Left lung (tissue), 10 donors: ENCODE measurements around the gene LPCAT3. TPM values are rescaled to one million over a fixed set of nuclear protein-coding genes. Genes with fewer than 3 reads are reported as not detected.

ENCODE experiments used
- ATAC-seq: fragments of 200-7000 bp; cut with Tn5 transposase; one replicate; pipeline ENCODE4 v1.9.1; 2020; ENCODE audit warnings: moderate library complexity
- DNase-seq, 4 donors: peaks; one replicate each; pipeline ENCODE4 v3.0.0-alpha.2; 2013 to 2020
- H3K27ac ChIP-seq, 2 donors: fragments of 200-600 bp; sonication (generic) in 1 of 2; one replicate each; pipeline versions ENCODE4 v1.5.0 to v1.8.0; 2020 to 2021
- H3K27me3 ChIP-seq, 2 donors: fragments of 200-600 bp; sonication (generic) in 1 of 2; one replicate each; pipeline versions ENCODE4 v1.5.0 to v1.8.0; 2020 to 2021
- H3K36me3 ChIP-seq, 2 donors: fragments of 200-600 bp; sonication (generic) in 1 of 2; one replicate each; pipeline versions ENCODE4 v1.5.0 to v1.8.0; 2020 to 2021
- H3K4me1 ChIP-seq, 2 donors: fragments of 200-600 bp; one replicate each; pipeline ENCODE4 v1.8.0; 2021
- H3K4me3 ChIP-seq, 2 donors: fragments of 200-600 bp; sonication (generic) in 1 of 2; one replicate each; pipeline versions ENCODE4 v1.5.0 to v1.8.0; 2020 to 2021; ENCODE audit warnings: mild to moderate bottlenecking in 1 of 2
- H3K9me3 ChIP-seq, 2 donors: fragments of 200-600 bp; sonication (generic) in 1 of 2; one replicate each; pipeline versions ENCODE4 v1.5.0 to v1.8.0; 2020 to 2021
- intact Hi-C, 2 donors: fragments of 100-400 bp; cut with DNase I; formaldehyde crosslinking; loops; one replicate each; pipeline versions ENCODE4 v1.11.2 to v1.14.2; 2022
- polyA plus RNA-seq, 6 donors: library from polyadenylated mRNA; unstranded; fragments of 120-200 nt; gene quantifications; one replicate each; pipeline ENCODE4 v1.2.1, GENCODE V29; 2013; ENCODE audit not compliant: insufficient read length in 6 of 6
- total RNA-seq, 2 donors: library from RNA; stranded (reverse); fragmentation: NEBNext Ultra II Directional; extraction: Animal tissue kit (Norgen Biotek cat#: 25700); gene quantifications; one replicate each; pipeline ENCODE4 v1.2.1, GENCODE V29; 2021
- TF ChIP-seq, protein P1 (sequence below), 2 donors: fragments of 200-600 bp; sonication (generic) in 1 of 2; IDR thresholded peaks; one replicate each; pipeline versions ENCODE4 v1.5.0 to v1.8.0; 2021; ENCODE audit warnings: antibody characterized with exemption in 2 of 2
- donor health status: DM: no; HTN: yes; CAD: no.
- donor health status: DM: no; HTN: no; CAD: no.

LPCAT3 gene
- total and polyA plus RNA-seq, 8 donors: 54.7 to 108 (median 64.7) TPM

DNA sequence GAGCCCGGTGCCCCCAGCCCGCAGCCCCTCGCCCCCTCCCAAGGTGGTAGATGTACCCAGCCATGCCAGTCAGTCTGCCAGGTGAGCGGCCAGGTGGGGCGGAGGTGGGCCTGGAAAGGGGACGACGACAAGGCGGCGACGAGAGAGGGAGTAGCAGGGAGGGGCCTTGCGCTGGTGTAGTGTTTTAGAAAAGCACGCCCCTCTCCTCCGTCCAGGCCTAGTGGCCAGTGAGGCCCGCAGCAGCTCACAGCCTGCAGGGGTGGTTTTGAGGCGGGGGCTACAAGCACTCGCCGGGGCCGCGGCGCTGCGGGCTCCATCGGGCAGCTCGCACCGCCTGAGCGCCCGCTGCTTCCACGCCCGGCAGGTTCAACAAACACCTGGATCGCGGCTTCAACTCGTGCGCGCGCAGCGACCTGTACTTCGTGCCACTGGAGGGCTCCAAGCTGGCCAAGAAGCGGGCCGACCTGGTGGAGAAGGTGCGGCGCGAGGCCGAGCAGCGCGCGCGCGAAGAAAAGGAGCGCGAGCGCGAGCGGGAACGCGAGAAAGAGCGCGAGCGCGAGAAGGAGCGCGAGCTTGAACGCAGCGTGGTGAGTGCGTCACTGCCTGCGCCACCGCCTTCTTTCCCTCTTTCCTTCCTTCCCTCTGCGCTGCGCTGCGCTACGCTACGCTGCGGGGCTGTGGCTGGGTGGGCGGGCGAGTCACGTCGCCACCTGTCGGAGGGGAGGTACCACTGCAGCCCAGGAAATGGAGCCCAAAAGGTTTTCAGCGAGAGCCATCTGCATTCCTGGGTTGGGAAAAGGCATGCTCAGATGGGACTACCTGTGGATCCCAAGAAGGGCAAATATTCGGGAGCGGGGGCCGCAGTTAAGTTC is 80.6 kb downstream of the LPCAT3 start:
- peak overlapping the region; percentile 93 to 94 for H3K27ac ChIP-seq
- TF ChIP-seq, protein P1, sequence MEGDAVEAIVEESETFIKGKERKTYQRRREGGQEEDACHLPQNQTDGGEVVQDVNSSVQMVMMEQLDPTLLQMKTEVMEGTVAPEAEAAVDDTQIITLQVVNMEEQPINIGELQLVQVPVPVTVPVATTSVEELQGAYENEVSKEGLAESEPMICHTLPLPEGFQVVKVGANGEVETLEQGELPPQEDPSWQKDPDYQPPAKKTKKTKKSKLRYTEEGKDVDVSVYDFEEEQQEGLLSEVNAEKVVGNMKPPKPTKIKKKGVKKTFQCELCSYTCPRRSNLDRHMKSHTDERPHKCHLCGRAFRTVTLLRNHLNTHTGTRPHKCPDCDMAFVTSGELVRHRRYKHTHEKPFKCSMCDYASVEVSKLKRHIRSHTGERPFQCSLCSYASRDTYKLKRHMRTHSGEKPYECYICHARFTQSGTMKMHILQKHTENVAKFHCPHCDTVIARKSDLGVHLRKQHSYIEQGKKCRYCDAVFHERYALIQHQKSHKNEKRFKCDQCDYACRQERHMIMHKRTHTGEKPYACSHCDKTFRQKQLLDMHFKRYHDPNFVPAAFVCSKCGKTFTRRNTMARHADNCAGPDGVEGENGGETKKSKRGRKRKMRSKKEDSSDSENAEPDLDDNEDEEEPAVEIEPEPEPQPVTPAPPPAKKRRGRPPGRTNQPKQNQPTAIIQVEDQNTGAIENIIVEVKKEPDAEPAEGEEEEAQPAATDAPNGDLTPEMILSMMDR (IDR thresholded peaks at IDR 0.05): peak; percentile 92 to 97
- ATAC-seq (peak; percentile 91), DNase-seq (peak; percentile 91 to 99 (median 96))
- H3K9me3 ChIP-seq: no peaks in the 10 kb centered on the region
- H3K4me1 ChIP-seq: peaks cover 15 to 62% of the 10 kb centered on the region in 2 donors
- no peaks in the 10 kb centered on the region for H3K27me3 ChIP-seq
- peak overlapping the region; percentile 56 to 63 for H3K4me3 ChIP-seq
- intact Hi-C loops: no loop called here
- H3K36me3 ChIP-seq: peaks cover 0 to 68% of the 10 kb centered on the region in 2 donors

DNA sequence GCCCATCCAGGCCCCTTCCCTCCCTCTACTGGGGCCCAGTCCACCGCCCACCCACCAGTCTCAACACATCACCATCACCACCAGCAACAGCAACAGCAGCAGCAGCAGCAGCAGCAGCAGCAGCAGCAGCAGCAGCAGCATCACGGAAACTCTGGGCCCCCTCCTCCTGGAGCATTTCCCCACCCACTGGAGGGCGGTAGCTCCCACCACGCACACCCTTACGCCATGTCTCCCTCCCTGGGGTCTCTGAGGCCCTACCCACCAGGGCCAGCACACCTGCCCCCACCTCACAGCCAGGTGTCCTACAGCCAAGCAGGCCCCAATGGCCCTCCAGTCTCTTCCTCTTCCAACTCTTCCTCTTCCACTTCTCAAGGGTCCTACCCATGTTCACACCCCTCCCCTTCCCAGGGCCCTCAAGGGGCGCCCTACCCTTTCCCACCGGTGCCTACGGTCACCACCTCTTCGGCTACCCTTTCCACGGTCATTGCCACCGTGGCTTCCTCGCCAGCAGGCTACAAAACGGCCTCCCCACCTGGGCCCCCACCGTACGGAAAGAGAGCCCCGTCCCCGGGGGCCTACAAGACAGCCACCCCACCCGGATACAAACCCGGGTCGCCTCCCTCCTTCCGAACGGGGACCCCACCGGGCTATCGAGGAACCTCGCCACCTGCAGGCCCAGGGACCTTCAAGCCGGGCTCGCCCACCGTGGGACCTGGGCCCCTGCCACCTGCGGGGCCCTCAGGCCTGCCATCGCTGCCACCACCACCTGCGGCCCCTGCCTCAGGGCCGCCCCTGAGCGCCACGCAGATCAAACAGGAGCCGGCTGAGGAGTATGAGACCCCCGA is 81.4 kb downstream of the LPCAT3 start:
- no peaks in the 10 kb centered on the region for H3K9me3 ChIP-seq
- H3K36me3 ChIP-seq: peaks cover 0 to 67% of the 10 kb centered on the region in 2 donors
- TF ChIP-seq, protein P1 (IDR thresholded peaks at IDR 0.05): no peak
- ATAC-seq (peak; percentile 9), DNase-seq (peak in 2 of 4 donors; percentile 54 to 83)
- H3K27ac ChIP-seq: peak overlapping the region; percentile 93 to 94
- H3K27me3 ChIP-seq: no peaks in the 10 kb centered on the region
- peak overlapping the region; percentile 56 to 63 for H3K4me3 ChIP-seq
- intact Hi-C loops: no loop called here
- peaks cover 21 to 62% of the 10 kb centered on the region in 2 donors for H3K4me1 ChIP-seq

DNA sequence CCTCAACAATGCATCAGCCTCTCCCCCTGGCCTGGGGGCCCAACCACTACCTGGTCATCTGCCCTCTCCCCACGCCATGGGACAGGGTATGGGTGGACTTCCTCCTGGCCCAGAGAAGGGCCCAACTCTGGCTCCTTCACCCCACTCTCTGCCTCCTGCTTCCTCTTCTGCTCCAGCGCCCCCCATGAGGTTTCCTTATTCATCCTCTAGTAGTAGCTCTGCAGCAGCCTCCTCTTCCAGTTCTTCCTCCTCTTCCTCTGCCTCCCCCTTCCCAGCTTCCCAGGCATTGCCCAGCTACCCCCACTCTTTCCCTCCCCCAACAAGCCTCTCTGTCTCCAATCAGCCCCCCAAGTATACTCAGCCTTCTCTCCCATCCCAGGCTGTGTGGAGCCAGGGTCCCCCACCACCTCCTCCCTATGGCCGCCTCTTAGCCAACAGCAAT is 82.1 kb downstream of the LPCAT3 start:
- H3K27me3 ChIP-seq: no peaks in the 10 kb centered on the region
- DNase-seq (peak in 1 of 4 donors; percentile 51), ATAC-seq (no peak)
- peaks cover 0 to 61% of the 10 kb centered on the region in 2 donors for H3K36me3 ChIP-seq
- H3K27ac ChIP-seq: peak overlapping the region in 1 of 2 donors; percentile 94
- TF ChIP-seq, protein P1 (IDR thresholded peaks at IDR 0.05): no peak
- no peaks in the 10 kb centered on the region for H3K9me3 ChIP-seq
- intact Hi-C loops: no loop called here
- peaks cover 22 to 67% of the 10 kb centered on the region in 2 donors for H3K4me1 ChIP-seq
- H3K4me3 ChIP-seq: no peak overlapping the region

DNA sequence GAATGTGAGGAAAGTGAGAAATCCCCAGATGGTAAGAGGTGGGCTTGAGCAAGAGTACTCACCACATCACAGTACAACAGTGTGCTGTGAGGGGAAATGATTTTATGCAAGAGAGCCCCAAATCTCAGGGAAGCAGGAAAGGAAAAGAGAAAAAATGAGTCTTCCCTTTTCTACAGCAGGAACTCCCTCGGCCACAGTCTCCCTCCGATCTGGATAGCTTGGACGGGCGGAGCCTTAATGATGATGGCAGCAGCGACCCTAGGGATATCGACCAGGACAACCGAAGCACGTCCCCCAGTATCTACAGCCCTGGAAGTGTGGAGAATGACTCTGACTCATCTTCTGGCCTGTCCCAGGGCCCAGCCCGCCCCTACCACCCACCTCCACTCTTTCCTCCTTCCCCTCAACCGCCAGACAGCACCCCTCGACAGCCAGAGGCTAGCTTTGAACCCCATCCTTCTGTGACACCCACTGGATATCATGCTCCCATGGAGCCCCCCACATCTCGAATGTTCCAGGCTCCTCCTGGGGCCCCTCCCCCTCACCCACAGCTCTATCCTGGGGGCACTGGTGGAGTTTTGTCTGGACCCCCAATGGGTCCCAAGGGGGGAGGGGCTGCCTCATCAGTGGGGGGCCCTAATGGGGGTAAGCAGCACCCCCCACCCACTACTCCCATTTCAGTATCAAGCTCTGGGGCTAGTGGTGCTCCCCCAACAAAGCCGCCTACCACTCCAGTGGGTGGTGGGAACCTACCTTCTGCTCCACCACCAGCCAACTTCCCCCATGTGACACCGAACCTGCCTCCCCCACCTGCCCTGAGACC is 82.7 kb downstream of the LPCAT3 start:
- intact Hi-C loops: no loop called here
- ATAC-seq: no peak
- Histone ChIP-seq H3K36me3 (peaks cover 0 to 55% of the 10 kb centered on the region in 2 donors), H3K4me1 (peaks cover 24 to 73% of the 10 kb centered on the region in 2 donors), H3K27ac (peak overlapping the region in 1 of 2 donors; percentile 53), H3K9me3 (no peaks in the 10 kb centered on the region), H3K27me3 (no peaks in the 10 kb centered on the region), H3K4me3 (no peak overlapping the region)
- TF ChIP-seq, protein P1 (IDR thresholded peaks at IDR 0.05): no peak
- peak in 1 of 4 donors; percentile 28 for DNase-seq
